HepG2 (cell line): ENCODE results near the gene CFAP221. TPM values are rescaled to one million over a fixed set of nuclear protein-coding genes. Genes with fewer than 3 reads are reported as not detected.

Experiments
- CBX2 ChIP-seq, 2 experiments: fragments of 200-600 bp in 1 of 2; sonication (generic); formaldehyde crosslinking in 1 of 2; IDR thresholded peaks; 2 replicates each; pipeline versions ENCODE4 v1.7.0 to v1.8.1; 2018 to 2022; ENCODE audit warnings: low read depth in 2 of 2, low read length in 1 of 2, mild to moderate bottlenecking in 1 of 2, missing genetic modification reagents in 1 of 2
- EED ChIP-seq: sonication (generic); formaldehyde crosslinking; IDR thresholded peaks from 2 replicates; pipeline ENCODE4 v1.5.0; 2020; ENCODE audit warnings: mild to moderate bottlenecking, missing genetic modification reagents
- FOXA1 ChIP-seq, 2 experiments: fragments of 450-650 bp in 1 of 2; sonication (generic) in 1 of 2; formaldehyde crosslinking in 1 of 2; IDR thresholded peaks; 2 replicates each; pipeline versions ENCODE4 v1.4.0 to v1.6.1; 2016 to 2020; ENCODE audit warnings: missing genetic modification reagents in 1 of 2
- HMG20B ChIP-seq: conservative IDR thresholded peaks from 2 replicates; pipeline ENCODE4 v1.6.1; 2016; ENCODE audit warnings: missing genetic modification reagents, missing compliant biosample characterization
- MIXL1 ChIP-seq: IDR thresholded peaks from 2 replicates; pipeline ENCODE4 v1.6.1; 2016
- NPAS2 ChIP-seq: sonication (generic); formaldehyde crosslinking; IDR thresholded peaks from 2 replicates; pipeline ENCODE4 v1.8.0; 2022; ENCODE audit warnings: mild to moderate bottlenecking, missing genetic modification reagents, borderline replicate concordance
- RCOR2 ChIP-seq: IDR thresholded peaks from 2 replicates; pipeline ENCODE4 v1.6.1; 2016; ENCODE audit warnings: missing biosample characterization, missing genetic modification reagents
- RORA ChIP-seq: sonication (generic); formaldehyde crosslinking; IDR thresholded peaks from 2 replicates; pipeline ENCODE4 v1.5.0; 2020; ENCODE audit warnings: mild to moderate bottlenecking, missing genetic modification reagents, moderate library complexity
- SAFB2 ChIP-seq: sonication (generic); formaldehyde crosslinking; IDR thresholded peaks from 2 replicates; pipeline ENCODE4 v1.5.1; 2020; ENCODE audit warnings: missing genetic modification reagents, low read depth, mild to moderate bottlenecking, borderline replicate concordance
- SMC3 ChIP-seq: IDR thresholded peaks from 2 replicates; pipeline ENCODE4 v1.6.1; 2011; ENCODE audit warnings: low read length, improper control_type of control experiment
- SMYD3 ChIP-seq: sonication (generic); formaldehyde crosslinking; IDR thresholded peaks from 2 replicates; pipeline ENCODE4 v1.8.1; 2023; ENCODE audit warnings: mild to moderate bottlenecking, missing genetic modification reagents
- SOX13 ChIP-seq, 3 experiments: fragments of 450-650 bp in 1 of 3; sonication (generic) in 1 of 3; formaldehyde crosslinking in 1 of 3; IDR thresholded peaks in 2 of 3; conservative IDR thresholded peaks in 1 of 3; 2 replicates each; pipeline versions ENCODE4 v1.5.0 to v1.6.1; 2016 to 2020; ENCODE audit warnings: antibody characterized with exemption in 1 of 3, mild to moderate bottlenecking in 1 of 3, missing compliant biosample characterization in 1 of 3, missing genetic modification reagents in 1 of 3, moderate library complexity in 1 of 3
- TEAD3 ChIP-seq: optimal IDR thresholded peaks from 2 replicates; pipeline ENCODE3; 2016; ENCODE audit warnings: borderline replicate concordance
- THAP11 ChIP-seq: IDR thresholded peaks from 2 replicates; pipeline ENCODE4 v1.6.1; 2016; ENCODE audit warnings: missing biosample characterization, missing genetic modification reagents
- XBP1 ChIP-seq: sonication (generic); formaldehyde crosslinking; IDR thresholded peaks from 2 replicates; pipeline ENCODE4 v1.5.0; 2020; ENCODE audit warnings: missing genetic modification reagents
- ZC3H4 ChIP-seq: sonication (generic); formaldehyde crosslinking; IDR thresholded peaks from 2 replicates; pipeline ENCODE4 v1.4.0; 2020; ENCODE audit warnings: missing genetic modification reagents, borderline replicate concordance
- ZNF510 ChIP-seq: sonication (generic); formaldehyde crosslinking; IDR thresholded peaks from 2 replicates; pipeline ENCODE4 v1.4.0; 2020; ENCODE audit warnings: low read depth, mild to moderate bottlenecking, missing genetic modification reagents
- ZNF619 ChIP-seq: sonication (generic); formaldehyde crosslinking; IDR thresholded peaks from 2 replicates; pipeline ENCODE4 v1.4.0; 2020; ENCODE audit warnings: mild to moderate bottlenecking, missing genetic modification reagents
- ZNF672 ChIP-seq: sonication (generic); formaldehyde crosslinking; IDR thresholded peaks from 2 replicates; pipeline ENCODE4 v1.8.1; 2022; ENCODE audit warnings: missing genetic modification reagents
- ZNF746 ChIP-seq: sonication (generic); formaldehyde crosslinking; IDR thresholded peaks from 2 replicates; pipeline ENCODE4 v1.8.0; 2022; ENCODE audit warnings: mild to moderate bottlenecking, missing genetic modification reagents
- ZNF816 ChIP-seq: sonication (generic); formaldehyde crosslinking; IDR thresholded peaks from 2 replicates; pipeline ENCODE4 v1.8.0; 2022; ENCODE audit warnings: missing genetic modification reagents, mild to moderate bottlenecking, borderline replicate concordance
- ZNF83 ChIP-seq: sonication (generic); formaldehyde crosslinking; IDR thresholded peaks from 2 replicates; pipeline ENCODE4 v1.4.0; 2020; ENCODE audit warnings: missing genetic modification reagents, mild to moderate bottlenecking, borderline replicate concordance
- polyA plus RNA-seq, 8 experiments: library from polyadenylated mRNA; depleted of rRNA in 3 of 8; stranded (reverse) in 7 of 8; unstranded in 1 of 8; fragments of >200 nt; fragmentation: Illumina TruSeq in 4 of 8; extraction: Trizol in 4 of 8; gene quantifications; 2 replicates each; pipeline versions ENCODE4 v1.2.1 to v1.2.3, GENCODE V29; 2011 to 2016; ENCODE audit warnings: low read depth in 4 of 8, missing spikeins in 1 of 8, mixed read lengths in 1 of 8; ENCODE audit not compliant: insufficient read depth in 1 of 8
- total RNA-seq, 5 experiments: library from RNA; depleted of rRNA; stranded (reverse); fragments of >200 nt; fragmentation: Illumina TruSeq; extraction: Trizol; gene quantifications; 2 replicates each; pipeline ENCODE4 v1.2.3, GENCODE V29; 2016; ENCODE audit warnings: low read depth in 1 of 5
- TF ChIP-seq, protein P1 (sequence below): sonication (generic); formaldehyde crosslinking; IDR thresholded peaks from 2 replicates; pipeline ENCODE4 v1.8.0; 2022; ENCODE audit warnings: missing genetic modification reagents, mild to moderate bottlenecking, borderline replicate concordance
- TF ChIP-seq, protein P2 (sequence below): sonication (generic); formaldehyde crosslinking; conservative IDR thresholded peaks from 2 replicates; pipeline ENCODE4 v1.4.0; 2020; ENCODE audit warnings: mild to moderate bottlenecking, missing genetic modification reagents, moderate library complexity
- TF ChIP-seq, protein P3 (sequence below): sonication (generic); formaldehyde crosslinking; IDR thresholded peaks from 2 replicates; pipeline ENCODE4 v1.5.1; 2020; ENCODE audit warnings: mild to moderate bottlenecking, missing genetic modification reagents, moderate library complexity

The CFAP221 gene
- total and polyA plus RNA-seq, 2 of the 13 experiments (the other 11 are each of a cell fraction or from before 2014, with no cell fraction given) = not detected

DNA sequence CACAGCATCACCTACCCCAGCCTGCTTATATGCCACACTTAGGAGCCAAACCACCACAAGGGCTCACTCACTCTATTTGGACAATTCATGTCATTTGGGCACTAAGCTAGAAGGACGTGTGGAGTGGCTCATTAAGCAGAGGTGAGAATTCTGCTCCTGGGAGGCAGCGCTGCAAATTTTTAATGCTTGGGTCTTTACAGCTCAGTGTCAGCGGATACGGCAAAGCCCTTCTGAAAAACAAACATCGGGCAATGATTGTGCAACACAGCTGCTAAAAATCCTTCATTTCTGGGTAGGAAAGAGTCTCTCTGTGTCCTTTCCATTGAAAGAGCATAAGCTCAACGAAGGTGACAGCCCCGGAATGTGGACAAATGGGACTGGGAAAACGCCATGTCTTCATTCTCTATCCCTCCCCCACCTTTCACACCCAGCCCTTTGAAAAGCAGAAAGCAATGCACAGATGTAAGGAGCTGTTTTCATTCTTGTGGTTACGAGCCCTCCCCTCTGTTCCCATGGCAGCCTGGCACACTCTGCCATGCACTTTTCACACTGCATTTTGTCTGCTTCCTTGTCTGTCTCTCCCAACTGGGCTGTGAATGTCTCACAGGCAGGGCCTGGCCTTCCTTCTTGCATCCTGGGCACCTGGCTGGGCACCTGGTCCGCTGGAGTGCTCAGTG lies 150.7 kb downstream of the CFAP221 start (continued):
- TF ChIP-seq SAFB2 (CRISPR knock-in tag) (peak; percentile 67; the same call in 1 of the 2 replicates), ZNF619 (CRISPR knock-in tag) (0 out of 2 replicates have a peak, but pooled peaks have one; percentile 24), ZNF672 (CRISPR knock-in tag) (no peak), XBP1 (CRISPR knock-in tag) (no peak), NPAS2 (no peak), ZNF816 (CRISPR knock-in tag) (no peak), RCOR2 (CRISPR knock-in tag) (no peak), TEAD3 (peak; percentile 54), SOX13 (IDR thresholded peaks at IDR 0.05) (no peak), SOX13 (CRISPR knock-in tag; conservative IDR thresholded peaks at IDR 0.05 in 1 of 2, IDR thresholded peaks at IDR 0.05 in 1 of 2) (0 out of 4 replicates have a peak, but pooled peaks of 1 of the 2 experiments have one; percentile 46), FOXA1 (IDR thresholded peaks at IDR 0.05) (no peak), FOXA1 (CRISPR knock-in tag; IDR thresholded peaks at IDR 0.05) (peak; percentile 57), ZNF83 (CRISPR knock-in tag) (no peak), SMC3 (no peak), SMYD3 (CRISPR knock-in tag) (no peak), RORA (no peak), ZC3H4 (CRISPR knock-in tag) (no peak), HMG20B (CRISPR knock-in tag) (no peak), THAP11 (CRISPR knock-in tag) (0 out of 2 replicates have a peak, but pooled peaks have one; percentile 44), MIXL1 (CRISPR knock-in tag) (no peak), CBX2 (IDR thresholded peaks at IDR 0.05; ENCODE audit: low read depth, low read length) (no peak), CBX2 (CRISPR knock-in tag; IDR thresholded peaks at IDR 0.05; ENCODE audit: low read depth) (no peak), ZNF510 (no peak), ZNF746 (CRISPR knock-in tag) (no peak), EED (CRISPR knock-in tag) (no peak)
- TF ChIP-seq, protein P1, sequence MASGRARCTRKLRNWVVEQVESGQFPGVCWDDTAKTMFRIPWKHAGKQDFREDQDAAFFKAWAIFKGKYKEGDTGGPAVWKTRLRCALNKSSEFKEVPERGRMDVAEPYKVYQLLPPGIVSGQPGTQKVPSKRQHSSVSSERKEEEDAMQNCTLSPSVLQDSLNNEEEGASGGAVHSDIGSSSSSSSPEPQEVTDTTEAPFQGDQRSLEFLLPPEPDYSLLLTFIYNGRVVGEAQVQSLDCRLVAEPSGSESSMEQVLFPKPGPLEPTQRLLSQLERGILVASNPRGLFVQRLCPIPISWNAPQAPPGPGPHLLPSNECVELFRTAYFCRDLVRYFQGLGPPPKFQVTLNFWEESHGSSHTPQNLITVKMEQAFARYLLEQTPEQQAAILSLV (CRISPR knock-in tag) = peak; percentile 67; the same call in 1 of the 2 replicates
- TF ChIP-seq, protein P2, sequence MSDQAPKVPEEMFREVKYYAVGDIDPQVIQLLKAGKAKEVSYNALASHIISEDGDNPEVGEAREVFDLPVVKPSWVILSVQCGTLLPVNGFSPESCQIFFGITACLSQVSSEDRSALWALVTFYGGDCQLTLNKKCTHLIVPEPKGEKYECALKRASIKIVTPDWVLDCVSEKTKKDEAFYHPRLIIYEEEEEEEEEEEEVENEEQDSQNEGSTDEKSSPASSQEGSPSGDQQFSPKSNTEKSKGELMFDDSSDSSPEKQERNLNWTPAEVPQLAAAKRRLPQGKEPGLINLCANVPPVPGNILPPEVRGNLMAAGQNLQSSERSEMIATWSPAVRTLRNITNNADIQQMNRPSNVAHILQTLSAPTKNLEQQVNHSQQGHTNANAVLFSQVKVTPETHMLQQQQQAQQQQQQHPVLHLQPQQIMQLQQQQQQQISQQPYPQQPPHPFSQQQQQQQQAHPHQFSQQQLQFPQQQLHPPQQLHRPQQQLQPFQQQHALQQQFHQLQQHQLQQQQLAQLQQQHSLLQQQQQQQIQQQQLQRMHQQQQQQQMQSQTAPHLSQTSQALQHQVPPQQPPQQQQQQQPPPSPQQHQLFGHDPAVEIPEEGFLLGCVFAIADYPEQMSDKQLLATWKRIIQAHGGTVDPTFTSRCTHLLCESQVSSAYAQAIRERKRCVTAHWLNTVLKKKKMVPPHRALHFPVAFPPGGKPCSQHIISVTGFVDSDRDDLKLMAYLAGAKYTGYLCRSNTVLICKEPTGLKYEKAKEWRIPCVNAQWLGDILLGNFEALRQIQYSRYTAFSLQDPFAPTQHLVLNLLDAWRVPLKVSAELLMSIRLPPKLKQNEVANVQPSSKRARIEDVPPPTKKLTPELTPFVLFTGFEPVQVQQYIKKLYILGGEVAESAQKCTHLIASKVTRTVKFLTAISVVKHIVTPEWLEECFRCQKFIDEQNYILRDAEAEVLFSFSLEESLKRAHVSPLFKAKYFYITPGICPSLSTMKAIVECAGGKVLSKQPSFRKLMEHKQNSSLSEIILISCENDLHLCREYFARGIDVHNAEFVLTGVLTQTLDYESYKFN (CRISPR knock-in tag) = no peak
- TF ChIP-seq, protein P3, sequence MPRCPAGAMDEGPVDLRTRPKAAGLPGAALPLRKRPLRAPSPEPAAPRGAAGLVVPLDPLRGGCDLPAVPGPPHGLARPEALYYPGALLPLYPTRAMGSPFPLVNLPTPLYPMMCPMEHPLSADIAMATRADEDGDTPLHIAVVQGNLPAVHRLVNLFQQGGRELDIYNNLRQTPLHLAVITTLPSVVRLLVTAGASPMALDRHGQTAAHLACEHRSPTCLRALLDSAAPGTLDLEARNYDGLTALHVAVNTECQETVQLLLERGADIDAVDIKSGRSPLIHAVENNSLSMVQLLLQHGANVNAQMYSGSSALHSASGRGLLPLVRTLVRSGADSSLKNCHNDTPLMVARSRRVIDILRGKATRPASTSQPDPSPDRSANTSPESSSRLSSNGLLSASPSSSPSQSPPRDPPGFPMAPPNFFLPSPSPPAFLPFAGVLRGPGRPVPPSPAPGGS (CRISPR knock-in tag) = no peak
